Measurements from ENCODE around the gene LIN7C.
"Not testable (repeated sequence)": the region's sequence is repeated elsewhere in the genome, so short reads cannot be mapped to it uniquely, and the experiment has no call there.

Gene LIN7C

GRCh38 chr11:27456140-27456794 is 50.3 kb downstream of the LIN7C start:
- Histone ChIP-seq H3K4me1 (ENCODE audit: insufficient read depth, poor library complexity, severe bottlenecking) (peaks cover 45% of the 10 kb centered on the region), H3K36me3 (ENCODE audit: low read depth) (no peaks in the 10 kb centered on the region), H3K4me3 (ENCODE audit: severe bottlenecking) (no peak overlapping the region), H3K27me3 (ENCODE audit: insufficient read depth, poor library complexity, severe bottlenecking) (no peaks in the 10 kb centered on the region), H3K27ac (ENCODE audit: poor library complexity, severe bottlenecking) (peak overlapping the region; percentile 90), H3K9me3 (ENCODE audit: severe bottlenecking) (no peaks in the 10 kb centered on the region)
- DNase-seq (ENCODE audit: low spot score) (no peak), ATAC-seq (ENCODE audit: low read depth) (peak; percentile 92)
- TF ChIP-seq CTCF (IDR thresholded peaks at IDR 0.05; ENCODE audit: poor library complexity, severe bottlenecking): no peak

- H3K4me1 ChIP-seq (ENCODE audit: insufficient read depth, poor library complexity, severe bottlenecking): peaks cover 45% of the 10 kb centered on the region
- no peaks in the 10 kb centered on the region for H3K9me3 ChIP-seq (ENCODE audit: severe bottlenecking)
- no peaks in the 10 kb centered on the region for H3K27me3 ChIP-seq (ENCODE audit: insufficient read depth, poor library complexity, severe bottlenecking)
- no peak overlapping the region for H3K4me3 ChIP-seq (ENCODE audit: severe bottlenecking)
- ATAC-seq (ENCODE audit: low read depth) (no peak), DNase-seq (ENCODE audit: low spot score) (no peak)
- no peak for TF ChIP-seq CTCF (IDR thresholded peaks at IDR 0.05; ENCODE audit: poor library complexity, severe bottlenecking)
- peak overlapping the region; percentile 90 for H3K27ac ChIP-seq (ENCODE audit: poor library complexity, severe bottlenecking)
- H3K36me3 ChIP-seq (ENCODE audit: low read depth): no peaks in the 10 kb centered on the region
Observed at GRCh38 chr11:27455667-27456066, 50.9 kb downstream of the LIN7C start.

GRCh38 chr11:27453701-27454100 is 52.9 kb downstream of the LIN7C start:
- no peak for TF ChIP-seq CTCF (IDR thresholded peaks at IDR 0.05; ENCODE audit: poor library complexity, severe bottlenecking)
- no peaks in the 10 kb centered on the region for H3K9me3 ChIP-seq (ENCODE audit: severe bottlenecking)
- peaks cover 48% of the 10 kb centered on the region for H3K4me1 ChIP-seq (ENCODE audit: insufficient read depth, poor library complexity, severe bottlenecking)
- H3K36me3 ChIP-seq (ENCODE audit: low read depth): no peaks in the 10 kb centered on the region
- no peak for ATAC-seq (ENCODE audit: low read depth)
- DNase-seq (ENCODE audit: low spot score): no peak
- H3K27me3 ChIP-seq (ENCODE audit: insufficient read depth, poor library complexity, severe bottlenecking): no peaks in the 10 kb centered on the region
- H3K4me3 ChIP-seq (ENCODE audit: severe bottlenecking): no peak overlapping the region
- H3K27ac ChIP-seq (ENCODE audit: poor library complexity, severe bottlenecking): no peak overlapping the region

GRCh38 chr11:27452147-27452546 is 54.4 kb downstream of the LIN7C start:
- Histone ChIP-seq H3K4me3 (ENCODE audit: severe bottlenecking) (no peak overlapping the region), H3K27ac (ENCODE audit: poor library complexity, severe bottlenecking) (peak overlapping the region; percentile 43), H3K27me3 (ENCODE audit: insufficient read depth, poor library complexity, severe bottlenecking) (no peaks in the 10 kb centered on the region), H3K9me3 (ENCODE audit: severe bottlenecking) (no peaks in the 10 kb centered on the region), H3K36me3 (ENCODE audit: low read depth) (peaks cover 3% of the 10 kb centered on the region; the same call in 1 of the 2 replicates), H3K4me1 (ENCODE audit: insufficient read depth, poor library complexity, severe bottlenecking) (peaks cover 58% of the 10 kb centered on the region)
- no peak for ATAC-seq (ENCODE audit: low read depth)
- TF ChIP-seq CTCF (IDR thresholded peaks at IDR 0.05; ENCODE audit: poor library complexity, severe bottlenecking): no peak
- no peak for DNase-seq (ENCODE audit: low spot score)

GRCh38 chr11:27451244-27451965 is 55.2 kb downstream of the LIN7C start:
- peaks cover 53% of the 10 kb centered on the region for H3K4me1 ChIP-seq (ENCODE audit: insufficient read depth, poor library complexity, severe bottlenecking)
- no peak overlapping the region for H3K4me3 ChIP-seq (ENCODE audit: severe bottlenecking)
- H3K9me3 ChIP-seq (ENCODE audit: severe bottlenecking): no peaks in the 10 kb centered on the region
- peaks cover 3% of the 10 kb centered on the region; the same call in 1 of the 2 replicates for H3K36me3 ChIP-seq (ENCODE audit: low read depth)
- H3K27ac ChIP-seq (ENCODE audit: poor library complexity, severe bottlenecking): peak overlapping the region; percentile 43
- no peak for ATAC-seq (ENCODE audit: low read depth)
- DNase-seq (ENCODE audit: low spot score): no peak
- no peak for TF ChIP-seq CTCF (IDR thresholded peaks at IDR 0.05; ENCODE audit: poor library complexity, severe bottlenecking)
- no peaks in the 10 kb centered on the region for H3K27me3 ChIP-seq (ENCODE audit: insufficient read depth, poor library complexity, severe bottlenecking)

- H3K36me3 ChIP-seq (ENCODE audit: low read depth); ATAC-seq (ENCODE audit: low read depth); H3K27me3 ChIP-seq (ENCODE audit: insufficient read depth, poor library complexity, severe bottlenecking); H3K4me3 ChIP-seq (ENCODE audit: severe bottlenecking); H3K9me3 ChIP-seq (ENCODE audit: severe bottlenecking): not testable (repeated sequence)
- peak; percentile 58 for DNase-seq (ENCODE audit: low spot score)
- Histone ChIP-seq H3K4me1 (ENCODE audit: insufficient read depth, poor library complexity, severe bottlenecking) (peaks cover 38% of the 10 kb centered on the region), H3K27ac (ENCODE audit: poor library complexity, severe bottlenecking) (peak overlapping the region; percentile 92)
Observed at GRCh38 chr11:27448184-27448540, 58.4 kb downstream of the LIN7C start.

Measured in RWPE2 (cell line).